ENCODE measurements around the gene BCL2L12. TPM values are rescaled to one million over a fixed set of nuclear protein-coding genes. Genes with fewer than 3 reads are reported as not detected.
"Not testable (repeated sequence)": the region's sequence is repeated elsewhere in the genome, so short reads cannot be mapped to it uniquely, and the experiment has no call there.

The BCL2L12 gene
- total RNA-seq, 1 donor from 2014 or later: 49.2 TPM

GRCh38 chr19:49626226-49626625, 39.5 kb upstream of the BCL2L12 start:
- no peak for DNase-seq (ENCODE audit: extremely low spot score, unreplicated experiment)
- H3K36me3 Mint-ChIP-seq: peaks cover 13% of the 10 kb centered on the region
- peaks cover 6% of the 10 kb centered on the region for H3K4me1 Mint-ChIP-seq (ENCODE audit: unreplicated experiment)
- H3K27ac Mint-ChIP-seq: no peak overlapping the region
- no peaks in the 10 kb centered on the region for H3K27me3 Mint-ChIP-seq
- no peak overlapping the region for H3K4me3 Mint-ChIP-seq
- TF ChIP-seq CTCF (conservative IDR thresholded peaks at IDR 0.05): no peak
- no peaks in the 10 kb centered on the region for H3K9me3 Mint-ChIP-seq

- Mint-ChIP-seq H3K27me3 (no peaks in the 10 kb centered on the region), H3K9me3 (no peaks in the 10 kb centered on the region), H3K4me1 (ENCODE audit: unreplicated experiment) (peaks cover 6% of the 10 kb centered on the region), H3K27ac (no peak overlapping the region), H3K4me3 (no peak overlapping the region), H3K36me3 (no peaks in the 10 kb centered on the region)
- no peak for DNase-seq (ENCODE audit: extremely low spot score, unreplicated experiment)
- no peak for TF ChIP-seq CTCF (conservative IDR thresholded peaks at IDR 0.05)
Measured at GRCh38 chr19:49629659-49630058, 36.1 kb upstream of the BCL2L12 start.

- Mint-ChIP-seq H3K4me3 (peak overlapping the region; percentile 31), H3K36me3 (no peaks in the 10 kb centered on the region), H3K27me3 (no peaks in the 10 kb centered on the region), H3K9me3 (no peaks in the 10 kb centered on the region), H3K4me1 (ENCODE audit: unreplicated experiment) (peaks cover 11% of the 10 kb centered on the region), H3K27ac (no peak overlapping the region)
- no peak for DNase-seq (ENCODE audit: extremely low spot score, unreplicated experiment)
- TF ChIP-seq CTCF (conservative IDR thresholded peaks at IDR 0.05): no peak
Measured at GRCh38 chr19:49631014-49631588, 34.6 kb upstream of the BCL2L12 start.

GRCh38 chr19:49631610-49632192, 34.0 kb upstream of the BCL2L12 start:
- Mint-ChIP-seq H3K27me3 (no peaks in the 10 kb centered on the region), H3K4me1 (ENCODE audit: unreplicated experiment) (peaks cover 16% of the 10 kb centered on the region)

GRCh38 chr19:49632576-49632975, 33.2 kb upstream of the BCL2L12 start:
- no peaks in the 10 kb centered on the region for H3K9me3 Mint-ChIP-seq
- DNase-seq (ENCODE audit: extremely low spot score, unreplicated experiment): no peak
- peaks cover 18% of the 10 kb centered on the region for H3K4me1 Mint-ChIP-seq (ENCODE audit: unreplicated experiment)
- no peaks in the 10 kb centered on the region for H3K27me3 Mint-ChIP-seq
- H3K4me3 Mint-ChIP-seq: no peak overlapping the region
- no peaks in the 10 kb centered on the region for H3K36me3 Mint-ChIP-seq
- no peak overlapping the region for H3K27ac Mint-ChIP-seq
- no peak for TF ChIP-seq CTCF (conservative IDR thresholded peaks at IDR 0.05)

More at GRCh38 chr19:49631610-49632192, 34.0 kb upstream of the BCL2L12 start:
- no peak for DNase-seq (ENCODE audit: extremely low spot score, unreplicated experiment)
- H3K9me3 Mint-ChIP-seq: no peaks in the 10 kb centered on the region
- H3K27ac Mint-ChIP-seq: no peak overlapping the region
- no peak for TF ChIP-seq CTCF (conservative IDR thresholded peaks at IDR 0.05)
- H3K36me3 Mint-ChIP-seq: no peaks in the 10 kb centered on the region
- no peak overlapping the region for H3K4me3 Mint-ChIP-seq

- DNase-seq (ENCODE audit: extremely low spot score, unreplicated experiment); H3K9me3 Mint-ChIP-seq; H3K27me3 Mint-ChIP-seq; H3K36me3 Mint-ChIP-seq; H3K4me3 Mint-ChIP-seq: not testable (repeated sequence)
- Mint-ChIP-seq H3K27ac (peak overlapping the region; percentile 43), H3K4me1 (ENCODE audit: unreplicated experiment) (peaks cover 23% of the 10 kb centered on the region)
Measured at GRCh38 chr19:49633273-49633672, 32.5 kb upstream of the BCL2L12 start.

Data from type B pancreatic cell (in vitro differentiated cells).